ENCODE measurements around the gene COPB1. TPM values are rescaled to one million over a fixed set of nuclear protein-coding genes. Genes with fewer than 3 reads are reported as not detected.

COPB1 gene
- total RNA-seq, 2 donors from 2014 or later = 46.1 to 62.5 TPM

GRCh38 chr11:14414470-14415461, 84.8 kb downstream of the COPB1 start:
- ATAC-seq (no peak), DNase-seq (no peak)
- Histone ChIP-seq H3K36me3 (replicated peaks in 1 of 2; ENCODE audit: insufficient read depth in 1 of 2, low read depth in 2 of 2) (no peaks in the 10 kb centered on the region), H3K27me3 (no peaks in the 10 kb centered on the region), H3K4me1 (peaks cover 3% of the 10 kb centered on the region), H3K4me3 (no peak overlapping the region), H3K9me3 (no peaks in the 10 kb centered on the region), H3K27ac (no peak overlapping the region)
- WGBS, 2 donors = 61 to 64% methylated on average over 7 of the region's 7 CpGs
- intact Hi-C loops (cut with DNase I) = no loop called here
- no peak for TF ChIP-seq CTCF (IDR thresholded peaks at IDR 0.05)
- TF ChIP-seq POLR2A (IDR thresholded peaks at IDR 0.05) = no peak

- Histone ChIP-seq H3K9me3 (no peaks in the 10 kb centered on the region), H3K36me3 (replicated peaks in 1 of 2; ENCODE audit: insufficient read depth in 1 of 2, low read depth in 2 of 2) (no peaks in the 10 kb centered on the region), H3K4me3 (no peak overlapping the region), H3K4me1 (peaks cover 7% of the 10 kb centered on the region), H3K27ac (no peak overlapping the region), H3K27me3 (no peaks in the 10 kb centered on the region)
- peak in 2 of 4 donors; percentile 13 to 37 for DNase-seq
- TF ChIP-seq CTCF (IDR thresholded peaks at IDR 0.05) = no peak
- TF ChIP-seq POLR2A (IDR thresholded peaks at IDR 0.05) = no peak
- ATAC-seq = no peak
- intact Hi-C loops (cut with DNase I) = no loop called here
- WGBS, 2 donors = 87 to 88% methylated on average over 4 of the region's 4 CpGs
These were observed 86.1 kb downstream of the COPB1 start for GRCh38 chr11:14413307-14414069.

GRCh38 chr11:14411818-14412217, 87.8 kb downstream of the COPB1 start:
- H3K9me3 ChIP-seq = no peaks in the 10 kb centered on the region
- DNase-seq (peak in 2 of 4 donors; percentile 19 to 30), ATAC-seq (peak; percentile 30)
- TF ChIP-seq CTCF (IDR thresholded peaks at IDR 0.05) = no peak
- no peak for TF ChIP-seq POLR2A (IDR thresholded peaks at IDR 0.05)
- no peak overlapping the region for H3K4me3 ChIP-seq
- H3K4me1 ChIP-seq = peaks cover 7% of the 10 kb centered on the region
- H3K36me3 ChIP-seq (replicated peaks in 1 of 2; ENCODE audit: insufficient read depth in 1 of 2, low read depth in 2 of 2) = no peaks in the 10 kb centered on the region
- no peak overlapping the region for H3K27ac ChIP-seq
- intact Hi-C loops (cut with DNase I) = no loop called here
- H3K27me3 ChIP-seq = no peaks in the 10 kb centered on the region

GRCh38 chr11:14409891-14410290, 89.7 kb downstream of the COPB1 start:
- peak; percentile 27 for ATAC-seq
- intact Hi-C loops (cut with DNase I) = no loop called here
- Histone ChIP-seq H3K4me1 (peaks cover 7% of the 10 kb centered on the region), H3K27me3 (no peaks in the 10 kb centered on the region), H3K36me3 (replicated peaks in 1 of 2; ENCODE audit: insufficient read depth in 1 of 2, low read depth in 2 of 2) (no peaks in the 10 kb centered on the region), H3K4me3 (no peak overlapping the region), H3K27ac (peak overlapping the region in 1 of 4 donors; percentile 30), H3K9me3 (no peaks in the 10 kb centered on the region)
- TF ChIP-seq CTCF (IDR thresholded peaks at IDR 0.05) (no peak), POLR2A (IDR thresholded peaks at IDR 0.05) (no peak)
- no peak for DNase-seq
- WGBS, 2 donors = 30 to 36% methylated on average over 3 of the region's 3 CpGs
